Measurements from ENCODE around the gene VSX1.

Gene VSX1

GRCh38 chr20:25061821-25062530 lies 20.0 kb downstream of the VSX1 start:
- Histone ChIP-seq H3K36me3 (no peaks in the 10 kb centered on the region), H3K4me3 (no peak overlapping the region), H3K9ac (no peak overlapping the region), H3K27ac (no peak overlapping the region), H3K9me3 (no peaks in the 10 kb centered on the region), H3K4me1 (peaks cover 31% of the 10 kb centered on the region), H3K4me2 (no peak overlapping the region), H3K27me3 (no peaks in the 10 kb centered on the region), H4K20me1 (no peaks in the 10 kb centered on the region)
- no peak for TF ChIP-seq Cebpa-rat (IDR thresholded peaks at IDR 0.05)

DNA sequence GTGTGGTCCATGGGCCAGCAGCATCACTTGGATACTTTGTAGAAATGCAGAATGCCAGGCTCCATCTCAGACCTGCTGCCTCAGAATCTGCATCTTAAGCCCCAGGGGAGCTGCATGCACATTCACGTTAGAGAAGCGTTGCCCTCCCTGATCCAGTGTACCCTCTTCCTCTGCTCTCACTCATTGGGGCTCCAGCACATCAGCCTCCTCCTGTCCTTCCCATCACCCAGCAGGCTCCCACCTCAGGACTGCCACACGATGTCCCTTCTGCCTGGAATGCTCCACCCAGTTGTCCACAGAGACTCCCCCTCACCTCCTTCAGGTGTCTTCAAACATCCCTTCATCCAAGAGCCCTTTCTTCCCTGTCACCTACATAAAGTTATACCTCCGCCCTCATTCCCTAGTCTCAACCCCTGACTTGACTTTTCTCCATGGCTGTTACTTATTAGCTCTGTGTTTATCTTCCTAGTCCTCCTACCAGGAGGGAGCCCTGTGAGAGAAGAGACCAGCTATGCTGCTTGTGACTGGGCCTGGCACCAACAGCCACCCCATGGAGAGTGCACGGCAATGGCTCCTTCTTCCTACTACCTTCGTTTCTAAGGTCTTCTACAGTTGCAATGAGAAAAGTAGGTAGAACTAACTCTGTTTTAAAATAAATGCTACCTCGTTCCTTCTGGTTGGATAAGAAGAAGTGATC lies 20.7 kb downstream of the VSX1 start:
- no peak for TF ChIP-seq Cebpa-rat (IDR thresholded peaks at IDR 0.05)
- no peak overlapping the region for H3K4me3 ChIP-seq
- H3K27ac ChIP-seq: no peak overlapping the region
- H3K4me2 ChIP-seq: no peak overlapping the region
- peaks cover 7% of the 10 kb centered on the region for H4K20me1 ChIP-seq
- H3K4me1 ChIP-seq: peaks cover 37% of the 10 kb centered on the region
- H3K27me3 ChIP-seq: no peaks in the 10 kb centered on the region
- no peak overlapping the region for H3K9ac ChIP-seq
- no peaks in the 10 kb centered on the region for H3K9me3 ChIP-seq
- H3K36me3 ChIP-seq: no peaks in the 10 kb centered on the region

GRCh38 chr20:25059866-25060465 lies 22.0 kb downstream of the VSX1 start:
- H3K4me1 ChIP-seq: peaks cover 42% of the 10 kb centered on the region
- no peaks in the 10 kb centered on the region for H3K9me3 ChIP-seq
- no peak overlapping the region for H3K27ac ChIP-seq
- peak overlapping the region; percentile 97 for H3K4me2 ChIP-seq
- no peaks in the 10 kb centered on the region for H3K27me3 ChIP-seq
- TF ChIP-seq Cebpa-rat (IDR thresholded peaks at IDR 0.05): no peak
- H3K36me3 ChIP-seq: peaks cover 9% of the 10 kb centered on the region
- H3K9ac ChIP-seq: no peak overlapping the region
- H3K4me3 ChIP-seq: no peak overlapping the region
- peaks cover 20% of the 10 kb centered on the region for H4K20me1 ChIP-seq

- Histone ChIP-seq H3K36me3 (peaks cover 9% of the 10 kb centered on the region), H3K4me1 (peaks cover 46% of the 10 kb centered on the region), H3K4me3 (peak overlapping the region; percentile 74), H3K4me2 (peak overlapping the region; percentile 97), H3K9me3 (no peaks in the 10 kb centered on the region), H3K9ac (peak overlapping the region; percentile 82), H3K27ac (peak overlapping the region; percentile 90), H3K27me3 (no peaks in the 10 kb centered on the region), H4K20me1 (peaks cover 28% of the 10 kb centered on the region)
- no peak for TF ChIP-seq Cebpa-rat (IDR thresholded peaks at IDR 0.05)
Measured at GRCh38 chr20:25058847-25059810, 22.8 kb downstream of the VSX1 start.

- Histone ChIP-seq H3K9me3 (no peaks in the 10 kb centered on the region), H3K27ac (peak within 1 kb of the TSS; percentile 90), H4K20me1 (peaks cover 37% of the 10 kb centered on the region), H3K4me3 (peak within 1 kb of the TSS; percentile 74), H3K36me3 (peaks cover 9% of the 10 kb centered on the region), H3K4me2 (peak within 1 kb of the TSS; percentile 97), H3K27me3 (no peaks in the 10 kb centered on the region), H3K4me1 (peaks cover 55% of the 10 kb centered on the region), H3K9ac (peak within 1 kb of the TSS; percentile 82)
- TF ChIP-seq Cebpa-rat (IDR thresholded peaks at IDR 0.05): no peak
Measured at GRCh38 chr20:25058051-25058846, 23.7 kb downstream of the VSX1 start, which contains the start of gene ACSS1. Gene ACSS1, minus strand, starts transcription at chr20:25058139. Its CDS starts 37 bp downstream, at chr20:25058102.

- H3K27me3 ChIP-seq: no peaks in the 10 kb centered on the region
- H3K36me3 ChIP-seq: peaks cover 9% of the 10 kb centered on the region
- TF ChIP-seq Cebpa-rat (IDR thresholded peaks at IDR 0.05): no peak
- peaks cover 45% of the 10 kb centered on the region for H4K20me1 ChIP-seq
- H3K4me3 ChIP-seq: peak overlapping the region; percentile 74
- peak overlapping the region; percentile 90 for H3K27ac ChIP-seq
- H3K9me3 ChIP-seq: no peaks in the 10 kb centered on the region
- H3K9ac ChIP-seq: peak overlapping the region; percentile 82
- peaks cover 63% of the 10 kb centered on the region for H3K4me1 ChIP-seq
- H3K4me2 ChIP-seq: peak overlapping the region; percentile 97
Measured at GRCh38 chr20:25057234-25058050, 24.5 kb downstream of the VSX1 start.

DNA sequence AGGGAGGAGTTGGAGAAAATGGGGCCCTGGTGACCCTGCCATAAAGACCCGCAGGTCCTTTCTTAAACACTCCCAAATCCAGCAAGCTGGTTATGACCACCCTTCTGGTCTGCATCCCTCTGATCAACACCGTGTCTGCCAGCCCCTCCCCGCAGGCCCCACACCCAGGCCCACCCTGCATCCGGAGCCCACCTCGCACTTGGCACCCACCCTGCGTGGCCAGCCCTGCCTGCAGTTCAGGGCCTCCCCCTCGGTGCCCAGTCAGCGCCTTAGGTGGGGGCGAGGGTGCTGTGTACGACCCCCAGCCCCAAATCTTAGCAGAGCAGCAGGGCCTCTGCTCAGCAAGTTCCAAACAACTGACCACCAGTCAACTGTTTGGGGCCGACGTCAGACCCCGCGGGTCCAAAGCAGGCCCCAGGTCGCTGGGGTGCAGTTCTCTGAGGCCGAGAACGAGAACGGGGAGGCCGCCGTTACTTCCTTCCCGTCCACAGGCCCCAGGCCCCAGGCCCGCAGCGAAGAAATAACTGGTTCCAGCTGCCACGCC lies 25.2 kb downstream of the VSX1 start:
- no peaks in the 10 kb centered on the region for H3K27me3 ChIP-seq
- peak overlapping the region; percentile 97 for H3K4me2 ChIP-seq
- no peak for TF ChIP-seq Cebpa-rat (IDR thresholded peaks at IDR 0.05)
- H4K20me1 ChIP-seq: peaks cover 52% of the 10 kb centered on the region
- no peaks in the 10 kb centered on the region for H3K9me3 ChIP-seq
- H3K27ac ChIP-seq: peak overlapping the region; percentile 90
- peaks cover 70% of the 10 kb centered on the region for H3K4me1 ChIP-seq
- peak overlapping the region; percentile 82 for H3K9ac ChIP-seq
- peak overlapping the region; percentile 74 for H3K4me3 ChIP-seq
- H3K36me3 ChIP-seq: peaks cover 9% of the 10 kb centered on the region
